ENCODE measurements around the gene DCAF5.

DCAF5 gene

GRCh38 chr14:69012256-69012953 lies 140.5 kb downstream of the DCAF5 start:
- no peaks in the 10 kb centered on the region for H3K9me3 Mint-ChIP-seq
- no peaks in the 10 kb centered on the region for H3K36me3 Mint-ChIP-seq (ENCODE audit: low read depth)
- H3K4me1 Mint-ChIP-seq (ENCODE audit: low read depth): peaks cover 7% of the 10 kb centered on the region
- no peak for DNase-seq
- no peaks in the 10 kb centered on the region for H3K27me3 Mint-ChIP-seq
- no peak overlapping the region for H3K27ac Mint-ChIP-seq
- H3K4me3 Mint-ChIP-seq: no peak overlapping the region

DNA sequence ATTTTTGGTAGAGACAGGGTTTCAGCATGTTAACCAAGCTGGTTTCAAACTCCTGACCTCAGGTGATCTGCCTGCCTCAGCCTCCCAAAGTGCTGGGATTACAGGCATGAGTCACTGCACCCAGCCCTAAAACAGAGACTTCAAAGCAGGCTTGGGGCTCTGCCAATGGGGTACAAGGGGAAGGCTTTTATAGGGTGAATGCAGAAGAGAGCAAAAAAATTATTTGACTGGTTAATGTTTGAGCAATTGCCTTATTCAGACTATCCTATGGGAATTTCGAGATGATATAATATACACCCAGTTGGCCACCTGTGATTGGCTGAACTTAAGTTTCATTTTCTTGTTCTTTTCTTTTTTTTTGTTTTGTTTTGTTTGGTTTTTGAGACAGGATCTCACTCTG lies 142.3 kb downstream of the DCAF5 start:
- no peak for DNase-seq
- H3K9me3 Mint-ChIP-seq: no peaks in the 10 kb centered on the region
- peaks cover 9% of the 10 kb centered on the region for H3K4me1 Mint-ChIP-seq (ENCODE audit: low read depth)

DNA sequence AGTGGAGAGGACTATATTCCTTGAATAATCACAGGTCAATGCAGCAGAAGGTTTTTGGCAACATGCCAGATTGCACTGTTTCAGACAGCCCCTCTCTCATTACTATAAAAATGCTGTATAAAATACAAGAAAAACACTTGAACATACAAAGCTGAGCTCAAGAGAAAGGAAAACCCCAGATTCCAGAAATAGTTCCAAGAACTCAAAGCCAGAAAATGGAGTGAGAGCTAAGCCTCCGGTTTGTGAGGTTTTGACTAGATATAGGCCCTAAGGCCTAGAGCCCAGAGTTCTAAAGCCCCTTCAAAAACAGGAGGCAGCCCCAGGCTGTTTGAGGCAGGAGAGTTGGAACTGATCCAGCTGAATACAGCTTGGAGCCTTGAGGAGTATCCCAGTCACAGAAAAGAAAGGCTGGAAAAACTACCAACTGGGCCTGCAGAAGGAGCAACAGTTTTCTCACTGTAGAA lies 144.5 kb downstream of the DCAF5 start:
- H3K36me3 Mint-ChIP-seq (ENCODE audit: low read depth): no peaks in the 10 kb centered on the region
- no peak overlapping the region for H3K4me3 Mint-ChIP-seq
- no peak overlapping the region for H3K27ac Mint-ChIP-seq
- H3K9me3 Mint-ChIP-seq: no peaks in the 10 kb centered on the region
- peaks cover 8% of the 10 kb centered on the region for H3K4me1 Mint-ChIP-seq (ENCODE audit: low read depth)
- DNase-seq: no peak
- H3K27me3 Mint-ChIP-seq: no peaks in the 10 kb centered on the region

More for the DNA sequence above, 142.3 kb downstream of the DCAF5 start:
- no peak overlapping the region for H3K27ac Mint-ChIP-seq
- no peaks in the 10 kb centered on the region for H3K36me3 Mint-ChIP-seq (ENCODE audit: low read depth)
- no peak overlapping the region for H3K4me3 Mint-ChIP-seq
- no peaks in the 10 kb centered on the region for H3K27me3 Mint-ChIP-seq

- Mint-ChIP-seq H3K36me3 (ENCODE audit: low read depth) (no peaks in the 10 kb centered on the region), H3K9me3 (no peaks in the 10 kb centered on the region), H3K4me3 (no peak overlapping the region), H3K4me1 (ENCODE audit: low read depth) (peaks cover 10% of the 10 kb centered on the region), H3K27ac (no peak overlapping the region), H3K27me3 (no peaks in the 10 kb centered on the region)
- DNase-seq: no peak
Measured at GRCh38 chr14:69006346-69006745, 146.6 kb downstream of the DCAF5 start.

GRCh38 chr14:69005432-69006148 lies 147.3 kb downstream of the DCAF5 start:
- peaks cover 6% of the 10 kb centered on the region for H3K4me1 Mint-ChIP-seq (ENCODE audit: low read depth)
- no peaks in the 10 kb centered on the region for H3K9me3 Mint-ChIP-seq
- no peak for DNase-seq
- no peak overlapping the region for H3K4me3 Mint-ChIP-seq
- no peak overlapping the region for H3K27ac Mint-ChIP-seq
- no peaks in the 10 kb centered on the region for H3K36me3 Mint-ChIP-seq (ENCODE audit: low read depth)
- no peaks in the 10 kb centered on the region for H3K27me3 Mint-ChIP-seq

DNA sequence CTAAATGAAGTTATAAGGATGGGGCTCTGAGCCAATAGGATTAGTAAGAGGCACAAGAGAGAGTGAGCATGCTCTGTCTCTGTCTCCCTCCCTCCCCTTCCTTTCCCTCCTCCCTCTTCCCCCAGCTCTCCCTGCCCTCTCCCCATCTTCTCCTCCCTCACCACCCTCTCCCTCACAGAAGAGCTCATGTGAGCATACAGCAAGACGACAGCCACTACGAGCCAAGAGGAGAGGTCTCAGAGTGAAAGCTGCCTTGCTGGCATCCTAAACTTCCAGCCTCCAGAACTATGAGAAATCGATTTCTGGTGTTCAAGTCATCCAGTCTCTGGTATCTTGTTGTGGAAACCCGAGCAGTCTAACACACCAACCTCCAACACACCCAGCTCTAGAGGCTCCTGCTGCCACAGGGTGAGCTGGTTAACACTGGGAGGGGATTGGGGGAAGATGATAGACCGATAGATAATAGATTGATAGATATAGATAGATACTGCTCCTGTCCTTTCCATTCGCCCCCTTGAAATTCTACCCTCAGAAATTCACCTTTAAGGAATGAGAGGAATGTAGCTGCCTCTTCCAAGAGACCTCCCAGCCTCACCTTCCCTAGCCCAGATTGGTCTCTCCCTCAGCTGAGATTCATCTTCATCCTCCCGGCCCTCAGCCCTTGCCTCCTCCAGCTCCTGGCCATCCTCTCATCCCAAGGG lies 148.0 kb downstream of the DCAF5 start:
- H3K27me3 Mint-ChIP-seq: no peaks in the 10 kb centered on the region
- H3K36me3 Mint-ChIP-seq (ENCODE audit: low read depth): no peaks in the 10 kb centered on the region
- peaks cover 5% of the 10 kb centered on the region for H3K4me1 Mint-ChIP-seq (ENCODE audit: low read depth)
- no peak overlapping the region for H3K4me3 Mint-ChIP-seq
- no peak overlapping the region for H3K27ac Mint-ChIP-seq
- no peak for DNase-seq
- no peaks in the 10 kb centered on the region for H3K9me3 Mint-ChIP-seq

- Mint-ChIP-seq H3K27me3 (no peaks in the 10 kb centered on the region), H3K27ac (no peak overlapping the region), H3K4me3 (no peak overlapping the region), H3K36me3 (ENCODE audit: low read depth) (no peaks in the 10 kb centered on the region), H3K9me3 (no peaks in the 10 kb centered on the region), H3K4me1 (ENCODE audit: low read depth) (peaks cover 5% of the 10 kb centered on the region)
- DNase-seq: no peak
Measured at GRCh38 chr14:69003626-69004025, 149.3 kb downstream of the DCAF5 start.

GRCh38 chr14:69002069-69002468 lies 150.8 kb downstream of the DCAF5 start:
- H3K27me3 Mint-ChIP-seq: no peaks in the 10 kb centered on the region
- peaks cover 5% of the 10 kb centered on the region for H3K4me1 Mint-ChIP-seq (ENCODE audit: low read depth)

DNA sequence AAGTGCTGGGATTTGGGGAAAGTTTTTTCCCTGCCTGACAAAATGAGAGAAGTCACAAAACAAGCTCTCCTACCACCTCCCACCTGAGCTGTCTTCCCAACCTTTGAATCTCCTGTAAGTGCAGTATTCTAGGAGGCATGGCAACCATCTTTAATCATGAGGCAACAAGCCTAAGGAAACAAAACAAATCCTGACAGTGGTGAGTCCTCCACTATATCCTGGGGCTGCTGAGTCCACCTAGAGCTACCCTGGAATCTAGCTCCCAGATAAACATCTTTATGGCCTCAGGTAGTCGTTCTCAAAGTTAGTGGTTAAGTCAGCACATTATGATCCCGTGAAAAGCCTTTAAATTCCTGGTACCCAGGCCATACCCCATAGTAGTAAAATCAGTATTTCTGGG lies 151.5 kb downstream of the DCAF5 start:
- no peak for DNase-seq
- Mint-ChIP-seq H3K4me3 (no peak overlapping the region), H3K9me3 (no peaks in the 10 kb centered on the region), H3K27ac (no peak overlapping the region), H3K27me3 (no peaks in the 10 kb centered on the region), H3K36me3 (ENCODE audit: low read depth) (no peaks in the 10 kb centered on the region), H3K4me1 (ENCODE audit: low read depth) (peaks cover 5% of the 10 kb centered on the region)

More at GRCh38 chr14:69002069-69002468, 150.8 kb downstream of the DCAF5 start:
- Mint-ChIP-seq H3K27ac (peak overlapping the region; percentile 20), H3K4me3 (no peak overlapping the region), H3K9me3 (no peaks in the 10 kb centered on the region), H3K36me3 (ENCODE audit: low read depth) (no peaks in the 10 kb centered on the region)
- DNase-seq: no peak

All from activated T-cell treated with anti-CD3 and anti-CD28 coated beads, Interleukin-2, amount 50 U/mL, for 24 hours (primary cell).